Measurements from ENCODE around the gene CHAF1A. TPM values are rescaled to one million over a fixed set of nuclear protein-coding genes. Genes with fewer than 3 reads are reported as not detected.

Gene CHAF1A
- total and polyA plus RNA-seq, 2 of the 8 experiments (the other 6 are each of a cell fraction or from before 2014, with no cell fraction given), result 122 to 147 TPM

GRCh38 chr19:4414144-4414799 is 11.8 kb downstream of the CHAF1A start:
- 87% methylated on average over 7 of the region's 7 CpGs; no CpG with 5 or more reads in 1 of the 2 experiments for WGBS, 2 experiments (ENCODE audit: extremely low coverage in 1 of 2, insufficient coverage in 1 of 2, insufficient read length in 1 of 2, insufficient replicate concordance in 2 of 2, low coverage in 1 of 2, low lambda C conversion rate in 2 of 2, missing lambda C conversion rate in 1 of 2)
- H3K36me3 ChIP-seq (ENCODE audit: control insufficient read depth in 2 of 4, insufficient read depth in 4 of 4, low read length in 3 of 4), result peaks cover 27 to 79% (median 43%) of the 10 kb centered on the region in 4 experiments
- FAIRE-seq, result peak; percentile 66
- H2BK5ac ChIP-seq (ENCODE audit: low read depth, low read length), result peak overlapping the region; percentile 71; the same call in 1 of the 2 replicates
- no peak overlapping the region for H2AFZ ChIP-seq (ENCODE audit: low read length)
- no peak overlapping the region for H2BK120ac ChIP-seq (replicated peaks; ENCODE audit: low read depth, low read length)
- no peak overlapping the region for H3K4ac ChIP-seq (replicated peaks; ENCODE audit: insufficient read length, low read depth, low read length)
- no peak overlapping the region for H3K18ac ChIP-seq (ENCODE audit: extremely low read depth, low read length)
- H4K5ac ChIP-seq (ENCODE audit: insufficient read length, low read depth, low read length), result no peak overlapping the region
- peak overlapping the region; percentile 83; the same call in 1 of the 2 replicates for H2BK15ac ChIP-seq (ENCODE audit: low read length)
- H4K20me1 ChIP-seq (replicated peaks in 1 of 2; ENCODE audit: control insufficient read depth in 1 of 2, insufficient read depth in 2 of 2, low read length in 2 of 2), result peaks cover 16 to 28% of the 10 kb centered on the region in 2 experiments
- H4K91ac ChIP-seq (replicated peaks; ENCODE audit: insufficient read length, low read length), result no peak overlapping the region
- H3K9me3 ChIP-seq (ENCODE audit: insufficient read depth in 2 of 2, low read depth in 1 of 2, low read length in 1 of 2), result no peaks in the 10 kb centered on the region
- H2BK20ac ChIP-seq (ENCODE audit: low read length), result peak overlapping the region; percentile 75; the same call in 1 of the 2 replicates
- peaks cover 7 to 93% of the 10 kb centered on the region in 2 experiments; a peak in 3 of 4 replicates for H3K79me2 ChIP-seq (ENCODE audit: control insufficient read depth in 1 of 2, insufficient read depth in 2 of 2, low read length in 2 of 2)
- peak overlapping the region; percentile 68; the same call in 1 of the 2 replicates for H3K27ac ChIP-seq (ENCODE audit: low read depth, low read length)
- H3K4me1 ChIP-seq (replicated peaks in 1 of 4; ENCODE audit: control insufficient read depth in 3 of 4, insufficient read depth in 4 of 4, low read length in 3 of 4), result peaks cover 6 to 30% (median 13%) of the 10 kb centered on the region in 4 experiments; a peak in 6 of 7 replicates
- H2AK5ac ChIP-seq (ENCODE audit: low read depth, low read length), result no peak overlapping the region
- no peak for DNase-seq (ENCODE audit: low read depth in 1 of 2, low spot score in 2 of 2)
- no peak overlapping the region for H4K8ac ChIP-seq (ENCODE audit: extremely low read depth, insufficient read depth, low read length)
- no peak overlapping the region for H3K56ac ChIP-seq (replicated peaks; ENCODE audit: insufficient read length, low read depth, low read length)
- peak overlapping the region; percentile 41 to 50 for H3K4me2 ChIP-seq (ENCODE audit: insufficient read depth in 1 of 2, low read depth in 2 of 2, low read length in 2 of 2)
- TF ChIP-seq YY1 (IDR thresholded peaks at IDR 0.05; ENCODE audit: low read depth, low read length) (no peak), POLR2AphosphoS5 (IDR thresholded peaks at IDR 0.05; ENCODE audit: low read depth, low read length) (0 out of 2 replicates have a peak, but pooled peaks have one; percentile 16), POLR2A (IDR thresholded peaks at IDR 0.05; ENCODE audit: control extremely low read depth in 1 of 2, low read depth in 2 of 2, low read length in 2 of 2) (0 out of 3 replicates have a peak, but pooled peaks of 1 of the 2 experiments have one; percentile 34)
- H3K9ac ChIP-seq (replicated peaks in 1 of 4; ENCODE audit: extremely low read depth in 1 of 4, low read depth in 3 of 4, low read length in 3 of 4), result no peak overlapping the region
- H3K23me2 ChIP-seq (ENCODE audit: low read depth, low read length), result no peaks in the 10 kb centered on the region
- H3K14ac ChIP-seq (ENCODE audit: insufficient read length), result no peak overlapping the region
- peak overlapping the region in 1 of 4 experiments; percentile 35; a peak in 3 of 8 replicates for H3K4me3 ChIP-seq (ENCODE audit: extremely low read depth in 1 of 4, insufficient read depth in 2 of 4, low read depth in 3 of 4, low read length in 4 of 4)
- H3K23ac ChIP-seq (ENCODE audit: insufficient read length), result no peak overlapping the region
- POLR2A ChIA-PET (ENCODE audit: partially characterized antibody), result interaction anchor here (0.6 to 58.1 kb wide), 11 partner anchors 10 to 68 kb away, joined by 3 to 1590 read pairs (median 4); partner anchors contain the start of genes CHAF1A, SH3GL1 and UBXN6
- H2BK12ac ChIP-seq (ENCODE audit: low read depth, low read length), result no peak overlapping the region
- H3K27me3 ChIP-seq (replicated peaks in 1 of 4; ENCODE audit: control insufficient read depth in 3 of 4, extremely low read depth in 1 of 4, insufficient read depth in 3 of 4, low read length in 3 of 4), result no peaks in the 10 kb centered on the region
- CTCF ChIA-PET (ENCODE audit: partially characterized antibody), result interaction anchor here (0.9 to 3.7 kb wide), 6 partner anchors 8 to 172 kb away, joined by 3 to 22 read pairs (median 6); partner anchors contain the start of genes CHAF1A and SH3GL1
- peaks cover 11% of the 10 kb centered on the region for H3K79me1 ChIP-seq (ENCODE audit: low read depth, low read length)
